ENCODE results near the gene GNGT2.

DNA sequence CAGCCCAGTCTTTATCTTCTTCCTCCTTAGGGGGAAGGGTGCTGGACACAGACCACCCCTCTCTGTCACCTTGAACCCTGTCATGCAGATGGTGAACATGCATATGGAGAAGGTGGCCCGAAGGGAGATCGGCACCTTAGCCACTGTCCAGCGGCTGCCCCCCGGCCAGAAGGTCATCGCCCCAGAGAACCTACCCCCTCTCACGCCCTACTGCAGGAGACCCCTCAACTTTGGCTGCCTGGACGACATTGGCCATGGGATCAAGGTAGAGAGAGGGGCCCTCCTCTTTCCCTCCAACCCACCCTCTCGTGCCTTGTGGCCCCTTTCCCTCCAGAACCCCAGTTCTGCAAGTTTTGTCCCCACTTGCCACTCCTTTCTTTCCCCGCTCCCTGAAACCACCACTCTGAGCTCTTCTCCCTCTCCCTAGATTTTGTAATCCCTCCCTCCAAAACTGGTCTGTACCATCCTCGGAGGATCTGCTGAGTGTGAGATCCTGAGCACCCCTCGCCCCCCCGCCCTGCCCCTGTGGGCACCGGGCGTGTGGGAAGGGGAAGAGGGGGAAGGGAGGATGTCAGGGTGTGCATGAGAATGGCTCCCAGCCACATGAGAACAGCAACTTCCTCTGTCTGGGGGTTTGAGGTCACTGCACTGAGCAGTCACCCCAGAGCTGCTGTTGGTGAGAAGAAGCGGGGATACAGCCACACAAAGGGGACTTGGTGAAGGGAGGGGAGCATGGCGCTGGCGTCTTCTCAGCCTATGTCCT, 7.5 kb upstream of the GNGT2 start:
- TF ChIP-seq, protein P1, sequence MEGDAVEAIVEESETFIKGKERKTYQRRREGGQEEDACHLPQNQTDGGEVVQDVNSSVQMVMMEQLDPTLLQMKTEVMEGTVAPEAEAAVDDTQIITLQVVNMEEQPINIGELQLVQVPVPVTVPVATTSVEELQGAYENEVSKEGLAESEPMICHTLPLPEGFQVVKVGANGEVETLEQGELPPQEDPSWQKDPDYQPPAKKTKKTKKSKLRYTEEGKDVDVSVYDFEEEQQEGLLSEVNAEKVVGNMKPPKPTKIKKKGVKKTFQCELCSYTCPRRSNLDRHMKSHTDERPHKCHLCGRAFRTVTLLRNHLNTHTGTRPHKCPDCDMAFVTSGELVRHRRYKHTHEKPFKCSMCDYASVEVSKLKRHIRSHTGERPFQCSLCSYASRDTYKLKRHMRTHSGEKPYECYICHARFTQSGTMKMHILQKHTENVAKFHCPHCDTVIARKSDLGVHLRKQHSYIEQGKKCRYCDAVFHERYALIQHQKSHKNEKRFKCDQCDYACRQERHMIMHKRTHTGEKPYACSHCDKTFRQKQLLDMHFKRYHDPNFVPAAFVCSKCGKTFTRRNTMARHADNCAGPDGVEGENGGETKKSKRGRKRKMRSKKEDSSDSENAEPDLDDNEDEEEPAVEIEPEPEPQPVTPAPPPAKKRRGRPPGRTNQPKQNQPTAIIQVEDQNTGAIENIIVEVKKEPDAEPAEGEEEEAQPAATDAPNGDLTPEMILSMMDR (IDR thresholded peaks at IDR 0.05) = no peak
- no peak for TF ChIP-seq POLR2A (IDR thresholded peaks at IDR 0.05)
